Naive thymus-derived CD8-positive, alpha-beta T cell (primary cell): ENCODE results near the gene DNAH8. TPM values are rescaled to one million over a fixed set of nuclear protein-coding genes. Genes with fewer than 3 reads are reported as not detected.
"Not testable (repeated sequence)": the region's sequence is repeated elsewhere in the genome, so short reads cannot be mapped to it uniquely, and the experiment has no call there.

Experiments used
- ATAC-seq, 2 donors: fragments of 150-1000 bp; cut with Tn5 transposase in 1 of 2; sonication (Bioruptor Pico), chemical (Tn5 transposase) in 1 of 2; 1 replicate in 1 of 2; 2 replicates in 1 of 2; pipeline ENCODE4 v1.10.0; 2021; ENCODE audit warnings: mild to moderate bottlenecking in 2 of 2, moderate library complexity in 2 of 2
- POLR2A ChIA-PET: fragments of 350-600 bp; sonication (Branson Sonifier 250); formaldehyde crosslinking; loops from one replicate; lab custom pipeline; 2021; ENCODE audit warnings: antibody characterized with exemption; lab: Charles Lee
- DNase-seq, 10 donors: peaks; one replicate each; pipeline versions ENCODE4 v3.0.0 to v3.0.0-alpha.2; 2020 to 2022
- H3K27ac Mint-ChIP-seq, 10 donors: one replicate each; pipeline ENCODE4 v1.8.0; 2020 to 2022; ENCODE audit warnings: mild to moderate bottlenecking in 10 of 10, mixed read lengths in 10 of 10, moderate library complexity in 4 of 10, inconsistent platforms in 1 of 10
- H3K27me3 Mint-ChIP-seq, 5 donors: one replicate each; pipeline ENCODE4 v1.8.0; 2021 to 2022; ENCODE audit warnings: mixed read lengths in 5 of 5
- H3K36me3 Mint-ChIP-seq, 3 donors: one replicate each; pipeline ENCODE4 v1.8.0; 2020 to 2022; ENCODE audit warnings: mixed read lengths in 3 of 3, mild to moderate bottlenecking in 2 of 3, inconsistent platforms in 1 of 3
- H3K4me1 Mint-ChIP-seq, 4 donors: one replicate each; pipeline ENCODE4 v1.8.0; 2021 to 2022; ENCODE audit warnings: mixed read lengths in 4 of 4
- H3K4me3 Mint-ChIP-seq, 10 donors: one replicate each; pipeline ENCODE4 v1.8.0; 2020 to 2022; ENCODE audit warnings: mild to moderate bottlenecking in 10 of 10, mixed read lengths in 10 of 10, moderate library complexity in 6 of 10, inconsistent platforms in 1 of 10
- H3K9me3 Mint-ChIP-seq, 9 donors: one replicate each; pipeline ENCODE4 v1.8.0; 2020 to 2022; ENCODE audit warnings: mixed read lengths in 9 of 9, mild to moderate bottlenecking in 3 of 9, inconsistent platforms in 1 of 9, moderate library complexity in 1 of 9
- polyA plus RNA-seq, 3 donors: library from polyadenylated mRNA; unstranded; fragments of 300-500 nt; fragmentation: Illumina TruSeq; gene quantifications; one replicate each; pipeline ENCODE4 v1.2.3, GENCODE V29; 2021
- total RNA-seq, 8 experiments: library from RNA in 2 of 8; stranded (reverse) in 2 of 8; gene quantifications; one replicate each; pipeline ENCODE4 v1.2.3 and lab custom pipeline; 2021 to 2026

DNAH8 gene
- total and polyA plus RNA-seq, 5 experiments from 2014 or later, result not detected

DNA sequence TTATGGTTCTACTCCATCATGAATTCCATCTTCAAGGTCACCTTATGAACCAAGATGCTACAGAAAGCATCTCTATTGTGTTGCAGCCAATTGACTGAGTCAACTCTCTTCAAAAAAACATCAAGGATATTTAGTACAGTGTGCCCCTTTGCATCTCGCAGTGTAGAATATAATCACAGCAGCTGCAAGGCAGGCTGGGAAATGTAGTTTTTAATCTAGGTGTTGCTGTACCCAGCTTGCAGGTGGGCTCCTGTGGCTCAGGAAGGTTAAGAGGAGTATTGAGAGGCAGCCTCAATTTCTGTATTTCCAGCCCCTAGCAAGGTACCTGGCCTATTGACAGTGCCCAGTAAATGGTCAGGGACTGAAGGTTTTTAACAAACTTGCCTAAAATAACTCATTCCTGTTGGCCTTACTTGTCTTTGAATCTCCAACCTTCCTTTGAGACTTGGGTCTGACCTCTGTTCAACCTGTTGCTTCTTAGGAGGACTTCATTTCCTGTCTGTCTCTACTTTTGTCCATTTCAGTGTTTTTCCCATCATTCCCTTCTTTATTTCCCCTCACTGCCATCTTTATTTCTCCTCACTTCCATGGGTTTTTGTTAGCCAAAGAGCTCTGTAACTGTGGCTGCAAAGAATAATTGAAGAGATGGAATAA, 150.5 kb downstream of the DNAH8 start:
- peaks cover 0 to 7% (median 0%) of the 10 kb centered on the region in 4 donors for H3K4me1 Mint-ChIP-seq
- H3K36me3 Mint-ChIP-seq, result no peaks in the 10 kb centered on the region
- H3K4me3 Mint-ChIP-seq, result no peak overlapping the region
- H3K9me3 Mint-ChIP-seq, result no peaks in the 10 kb centered on the region
- no peak overlapping the region for H3K27ac Mint-ChIP-seq
- DNase-seq (no peak), ATAC-seq (no peak)
- H3K27me3 Mint-ChIP-seq, result peaks cover 0 to 8% (median 4%) of the 10 kb centered on the region in 5 donors
- POLR2A ChIA-PET, result no interaction called here

DNA sequence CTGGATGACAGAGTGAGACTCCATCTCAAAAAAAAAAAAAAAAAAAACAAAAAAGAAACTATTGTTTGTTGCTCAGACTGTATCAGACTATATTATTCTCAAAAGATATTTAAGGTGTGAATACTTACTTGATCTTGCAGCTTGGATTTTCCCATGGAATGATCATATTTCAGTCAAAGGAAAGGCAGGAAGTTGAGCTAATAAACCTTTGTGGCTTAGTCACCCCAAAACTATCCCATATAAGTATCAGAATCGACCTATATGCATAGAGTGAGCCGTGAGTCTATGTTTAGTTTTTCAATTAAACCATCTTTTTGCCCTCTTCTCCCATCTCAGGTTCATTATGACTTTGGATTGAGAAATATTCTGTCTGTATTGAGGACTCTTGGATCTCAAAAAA, 152.6 kb downstream of the DNAH8 start:
- no peak for ATAC-seq
- POLR2A ChIA-PET, result no interaction called here
- Mint-ChIP-seq H3K27ac (no peak overlapping the region), H3K4me1 (peaks cover 3 to 17% (median 5%) of the 10 kb centered on the region in 4 donors), H3K9me3 (no peaks in the 10 kb centered on the region), H3K4me3 (no peak overlapping the region), H3K27me3 (peaks cover 0 to 10% (median 4%) of the 10 kb centered on the region in 5 donors), H3K36me3 (no peaks in the 10 kb centered on the region)
- DNase-seq, result no peak

DNA sequence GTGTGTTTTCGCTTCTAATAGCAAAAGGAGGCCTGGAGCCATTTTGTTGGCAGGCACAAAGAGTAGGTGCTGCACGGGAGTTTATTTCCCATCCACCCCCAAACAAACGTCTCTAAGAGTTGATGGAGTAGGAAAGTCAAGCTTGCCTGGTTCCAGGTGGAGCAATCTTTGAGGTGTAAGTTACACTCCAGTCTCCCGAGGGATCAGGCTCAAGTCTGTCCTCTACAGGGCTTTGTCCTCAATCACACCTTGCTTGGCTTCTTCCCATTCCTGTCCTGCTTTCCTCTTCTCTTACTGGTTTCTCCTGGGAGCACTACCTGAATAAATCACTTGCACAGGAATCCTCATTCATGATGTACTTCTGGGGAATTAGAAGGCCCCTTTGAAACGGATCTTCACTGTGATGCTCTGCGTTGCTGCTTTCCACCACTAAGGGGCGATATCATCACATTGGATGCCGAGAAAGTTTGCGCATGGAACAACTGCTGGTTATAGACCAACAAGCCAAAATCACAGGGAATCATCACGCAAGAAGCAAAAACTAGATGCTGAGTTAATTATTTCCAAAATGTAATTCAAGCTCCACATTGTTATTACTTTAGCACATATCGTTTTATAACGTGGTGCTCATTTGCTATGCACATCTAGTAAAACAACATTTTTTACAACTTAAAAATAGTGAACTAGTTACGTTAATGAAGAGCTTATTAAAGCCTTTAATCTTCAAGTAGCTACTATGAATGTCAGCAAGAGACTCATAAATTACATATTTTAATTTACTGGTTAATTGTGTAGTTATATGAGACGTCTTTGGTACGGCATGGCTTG, 156.8 kb downstream of the DNAH8 start:
- Mint-ChIP-seq H3K9me3 (no peaks in the 10 kb centered on the region), H3K4me1 (peaks cover 14 to 48% (median 35%) of the 10 kb centered on the region in 4 donors), H3K36me3 (no peaks in the 10 kb centered on the region), H3K27me3 (peaks cover 0 to 6% (median 0%) of the 10 kb centered on the region in 5 donors), H3K4me3 (no peak overlapping the region), H3K27ac (no peak overlapping the region)
- ATAC-seq (peak in 1 of 2 donors; percentile 34), DNase-seq (peak; percentile 1 to 76 (median 53))
- POLR2A ChIA-PET, result no interaction called here

DNA sequence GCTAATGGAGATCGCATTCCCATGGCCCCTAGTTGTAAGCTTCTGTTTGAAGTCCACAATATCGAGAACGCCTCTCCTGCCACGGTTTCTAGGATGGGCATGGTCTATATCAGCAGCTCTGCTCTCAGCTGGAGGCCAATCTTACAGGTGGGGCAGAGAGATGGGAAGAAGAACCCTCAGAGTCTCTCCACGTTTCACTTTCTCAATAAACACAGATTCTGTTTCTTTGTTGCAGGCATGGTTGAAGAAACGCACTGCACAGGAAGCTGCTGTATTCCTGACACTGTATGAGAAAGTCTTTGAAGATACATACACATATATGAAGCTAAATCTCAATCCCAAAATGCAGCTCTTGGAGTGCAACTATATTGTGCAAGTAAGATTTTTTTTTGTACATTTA, 157.9 kb downstream of the DNAH8 start:
- no peak for ATAC-seq
- Mint-ChIP-seq H3K27ac (peak overlapping the region in 1 of 10 donors; percentile 63), H3K36me3 (no peaks in the 10 kb centered on the region), H3K4me1 (peaks cover 16 to 58% (median 43%) of the 10 kb centered on the region in 4 donors), H3K27me3 (peaks cover 0 to 3% (median 0%) of the 10 kb centered on the region in 5 donors), H3K4me3 (peak overlapping the region in 2 of 10 donors; percentile 26 to 49), H3K9me3 (peaks cover 0 to 2% (median 0%) of the 10 kb centered on the region in 9 donors)
- POLR2A ChIA-PET, result interaction anchor here (0.7 to 0.8 kb wide), 3 partner anchors 60 to 430 kb away, joined by 3 to 5 read pairs (median 3); no protein-coding TSS in a partner anchor
- no peak for DNase-seq

DNA sequence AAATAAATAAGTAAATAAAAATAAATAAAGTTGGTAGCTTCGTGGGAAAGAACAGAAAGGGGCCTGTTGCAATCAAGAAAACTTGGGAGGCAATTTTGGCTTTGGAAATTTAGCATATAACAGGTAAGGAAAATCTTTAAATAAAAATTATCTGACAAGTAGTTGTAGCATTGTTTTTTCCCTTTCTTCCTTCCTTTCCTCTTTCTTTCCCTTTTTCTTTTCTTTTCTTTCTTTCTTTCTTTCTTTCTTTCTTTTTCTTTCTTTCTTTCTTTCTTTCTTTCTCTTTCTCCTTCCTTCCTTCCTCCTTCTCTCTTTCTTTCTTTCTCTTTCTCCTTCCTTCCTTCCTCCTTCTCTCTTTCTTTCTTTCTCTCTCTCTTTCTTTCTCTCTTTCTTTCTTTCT, 158.7 kb downstream of the DNAH8 start:
- ATAC-seq, H3K9me3 Mint-ChIP-seq, DNase-seq, H3K4me3 Mint-ChIP-seq, POLR2A ChIA-PET, H3K36me3 Mint-ChIP-seq, H3K27me3 Mint-ChIP-seq: not testable (repeated sequence)
- Mint-ChIP-seq H3K27ac (peak overlapping the region in 1 of 10 donors; percentile 90), H3K4me1 (peaks cover 16 to 60% (median 43%) of the 10 kb centered on the region in 4 donors)

DNA sequence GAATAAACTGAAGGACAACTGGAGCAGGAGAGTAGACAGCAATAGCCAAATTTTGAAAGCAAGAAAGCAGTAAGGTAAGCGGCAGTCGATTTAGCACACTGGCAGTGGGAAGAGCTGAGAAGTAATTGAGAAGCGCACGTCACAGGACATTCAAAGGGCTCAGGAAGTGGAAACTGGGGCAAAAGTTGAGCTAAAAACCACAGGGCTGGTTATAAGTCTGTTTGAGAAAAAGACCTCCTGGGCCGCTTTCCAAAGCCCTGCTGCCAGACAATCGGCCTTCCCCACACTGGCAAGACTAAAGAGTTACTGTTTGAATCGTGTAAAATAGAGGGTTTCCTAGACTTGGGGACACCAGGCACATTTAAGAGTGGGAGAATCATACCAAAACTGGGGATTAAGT, 161.4 kb downstream of the DNAH8 start:
- Mint-ChIP-seq H3K9me3 (peaks cover 0 to 16% (median 4%) of the 10 kb centered on the region in 9 donors), H3K27ac (peak overlapping the region in 8 of 10 donors; percentile 13 to 90 (median 84)), H3K4me1 (peaks cover 16 to 60% (median 43%) of the 10 kb centered on the region in 4 donors), H3K36me3 (peaks cover 0 to 10% (median 10%) of the 10 kb centered on the region in 3 donors), H3K4me3 (peak overlapping the region; percentile 1 to 86 (median 64)), H3K27me3 (peaks cover 0 to 2% (median 0%) of the 10 kb centered on the region in 5 donors)
- DNase-seq (peak in 9 of 10 donors; percentile 6 to 80 (median 57)), ATAC-seq (peak; percentile 98)
- POLR2A ChIA-PET, result no interaction called here

DNA sequence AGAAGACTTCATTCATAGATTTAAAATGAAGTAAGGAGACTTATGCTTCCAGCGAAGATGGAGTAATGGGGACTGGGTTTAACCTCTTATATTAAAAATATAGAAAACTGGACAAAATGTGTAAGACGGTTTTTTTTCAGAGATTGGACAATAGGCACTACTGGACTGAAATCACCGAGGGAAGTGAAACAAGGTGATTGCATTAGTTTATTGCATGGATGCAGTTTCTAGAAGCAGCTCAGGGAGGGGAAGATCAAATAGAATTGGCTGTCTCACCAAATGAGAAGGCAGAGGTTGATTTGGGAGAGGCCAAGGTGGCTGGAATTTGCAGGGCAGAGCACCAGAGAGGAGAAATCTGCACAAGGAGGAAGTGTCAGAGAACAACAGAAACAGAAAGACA, 162.6 kb downstream of the DNAH8 start:
- no peak for DNase-seq
- peak overlapping the region in 1 of 10 donors; percentile 27 for H3K4me3 Mint-ChIP-seq
- peaks cover 0 to 2% (median 0%) of the 10 kb centered on the region in 5 donors for H3K27me3 Mint-ChIP-seq
- peaks cover 0 to 10% (median 10%) of the 10 kb centered on the region in 3 donors for H3K36me3 Mint-ChIP-seq
- POLR2A ChIA-PET, result no interaction called here
- H3K9me3 Mint-ChIP-seq, result peaks cover 0 to 16% (median 4%) of the 10 kb centered on the region in 9 donors
- peak overlapping the region in 2 of 10 donors; percentile 47 for H3K27ac Mint-ChIP-seq
- peaks cover 13 to 49% (median 38%) of the 10 kb centered on the region in 4 donors for H3K4me1 Mint-ChIP-seq
- no peak for ATAC-seq

DNA sequence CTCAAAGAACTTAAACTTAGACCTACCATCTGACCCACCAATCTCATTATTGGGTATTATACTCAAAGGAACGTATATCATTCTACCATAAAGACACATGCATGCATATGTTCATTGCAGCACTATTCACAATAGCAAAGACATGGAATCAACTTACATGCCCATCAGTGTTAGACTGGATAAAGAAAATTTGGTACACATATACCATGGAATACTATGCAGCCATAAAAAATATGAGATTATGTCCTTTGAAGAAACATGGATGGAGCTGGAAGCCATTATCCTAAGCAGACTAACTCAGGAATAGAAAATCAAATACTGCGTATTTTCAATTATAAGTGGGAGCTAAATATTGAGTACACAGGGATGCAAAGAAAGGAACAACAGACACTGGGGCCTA, 167.0 kb downstream of the DNAH8 start:
- H3K4me1 Mint-ChIP-seq, result peaks cover 2 to 10% (median 6%) of the 10 kb centered on the region in 4 donors
- POLR2A ChIA-PET, result no interaction called here
- H3K27ac Mint-ChIP-seq, result no peak overlapping the region
- ATAC-seq (no peak), DNase-seq (no peak)
- H3K9me3 Mint-ChIP-seq, result peaks cover 0 to 16% (median 4%) of the 10 kb centered on the region in 9 donors
- no peak overlapping the region for H3K4me3 Mint-ChIP-seq
- peaks cover 0 to 10% (median 10%) of the 10 kb centered on the region in 3 donors for H3K36me3 Mint-ChIP-seq
- H3K27me3 Mint-ChIP-seq, result peaks cover 0 to 4% (median 0%) of the 10 kb centered on the region in 5 donors

DNA sequence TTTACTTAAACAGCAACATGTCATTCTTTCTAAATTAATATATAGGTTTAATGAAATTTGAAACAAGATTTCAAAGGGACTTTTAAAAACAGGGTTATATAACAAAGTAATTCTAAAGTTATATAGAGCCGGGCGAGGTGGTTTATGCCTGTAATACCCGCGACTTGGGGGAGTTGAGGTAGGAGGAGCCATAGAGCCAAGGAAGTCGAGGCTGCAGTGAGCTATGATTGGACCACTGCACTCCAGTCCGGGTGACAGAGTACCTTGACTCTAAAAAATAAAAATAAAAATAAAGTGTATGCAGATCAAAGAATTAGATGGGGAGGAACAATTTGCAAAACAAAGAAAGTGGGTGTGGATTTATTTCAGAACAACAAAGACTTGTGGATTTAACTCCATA, 182.4 kb downstream of the DNAH8 start:
- POLR2A ChIA-PET, result no interaction called here
- Mint-ChIP-seq H3K4me1 (no peaks in the 10 kb centered on the region), H3K27ac (no peak overlapping the region), H3K27me3 (peaks cover 0 to 9% (median 5%) of the 10 kb centered on the region in 5 donors), H3K9me3 (no peaks in the 10 kb centered on the region), H3K4me3 (no peak overlapping the region), H3K36me3 (no peaks in the 10 kb centered on the region)
- no peak for DNase-seq
- ATAC-seq, result no peak

DNA sequence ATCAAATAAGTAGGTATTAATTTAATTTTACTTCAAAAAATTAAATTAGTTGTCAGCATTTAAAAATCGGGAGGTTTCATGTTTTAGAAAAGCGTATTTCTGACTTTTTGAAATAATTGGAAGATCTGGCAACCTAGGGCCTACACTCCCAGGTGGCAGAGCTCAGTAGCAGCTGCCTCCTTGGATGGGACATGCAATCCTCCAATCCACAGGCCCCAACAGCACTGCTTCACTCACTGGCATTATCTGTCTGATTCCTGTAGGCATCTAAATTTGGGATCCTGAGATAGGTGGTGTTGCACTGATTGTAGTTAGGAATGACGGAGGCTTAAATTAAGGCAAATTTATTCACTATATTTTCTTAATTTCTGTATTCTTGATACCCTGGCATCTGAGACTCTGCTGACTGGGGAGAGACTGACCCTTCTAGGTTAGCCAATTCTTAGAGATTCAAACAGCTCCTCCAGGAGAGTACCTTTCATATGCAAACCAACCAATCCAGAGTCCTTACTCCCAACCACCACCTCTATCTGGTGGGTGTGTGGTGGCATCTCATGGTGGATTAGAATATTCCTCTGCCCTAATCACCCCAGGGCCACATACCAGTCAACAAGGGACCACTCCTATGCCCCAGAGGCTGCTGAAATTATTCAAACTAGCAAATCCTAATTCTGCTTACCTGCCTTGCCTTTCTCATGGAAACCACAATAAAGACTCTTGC, 186.9 kb downstream of the DNAH8 start:
- Mint-ChIP-seq H3K9me3 (no peaks in the 10 kb centered on the region), H3K36me3 (no peaks in the 10 kb centered on the region), H3K4me3 (no peak overlapping the region), H3K27me3 (peaks cover 0 to 16% (median 7%) of the 10 kb centered on the region in 5 donors), H3K27ac (no peak overlapping the region), H3K4me1 (peaks cover 0 to 3% (median 0%) of the 10 kb centered on the region in 4 donors)
- POLR2A ChIA-PET, result interaction anchor here (0.7 kb wide), 1 partner anchor 1816 kb away, joined by 3 read pairs; no protein-coding TSS in a partner anchor
- ATAC-seq (no peak), DNase-seq (no peak)

DNA sequence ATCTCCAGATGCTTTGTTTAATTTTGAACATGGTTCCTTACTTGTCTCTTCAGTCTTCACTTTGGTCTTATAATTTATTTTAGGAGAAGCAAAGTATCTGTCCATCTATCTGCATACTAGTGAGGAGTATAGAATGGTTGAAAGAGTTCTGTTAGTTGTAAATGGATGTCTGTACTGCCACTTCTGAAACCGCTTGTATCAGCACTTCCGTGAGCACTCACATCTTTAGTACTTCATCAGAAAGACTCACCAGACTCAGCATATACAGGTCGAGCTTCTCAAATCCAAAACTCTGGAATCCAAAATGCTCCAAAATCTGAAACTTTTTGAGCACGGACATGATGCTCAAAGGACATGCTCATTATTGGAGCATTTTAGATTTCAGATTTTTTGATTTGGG, 191.5 kb downstream of the DNAH8 start:
- H3K4me1 Mint-ChIP-seq, result peaks cover 0 to 3% (median 0%) of the 10 kb centered on the region in 4 donors
- H3K27ac Mint-ChIP-seq, result no peak overlapping the region
- POLR2A ChIA-PET, result no interaction called here
- no peaks in the 10 kb centered on the region for H3K36me3 Mint-ChIP-seq
- no peak for ATAC-seq
- H3K27me3 Mint-ChIP-seq, result peaks cover 0 to 10% (median 7%) of the 10 kb centered on the region in 5 donors
- no peak overlapping the region for H3K4me3 Mint-ChIP-seq
- no peak for DNase-seq
- no peaks in the 10 kb centered on the region for H3K9me3 Mint-ChIP-seq

DNA sequence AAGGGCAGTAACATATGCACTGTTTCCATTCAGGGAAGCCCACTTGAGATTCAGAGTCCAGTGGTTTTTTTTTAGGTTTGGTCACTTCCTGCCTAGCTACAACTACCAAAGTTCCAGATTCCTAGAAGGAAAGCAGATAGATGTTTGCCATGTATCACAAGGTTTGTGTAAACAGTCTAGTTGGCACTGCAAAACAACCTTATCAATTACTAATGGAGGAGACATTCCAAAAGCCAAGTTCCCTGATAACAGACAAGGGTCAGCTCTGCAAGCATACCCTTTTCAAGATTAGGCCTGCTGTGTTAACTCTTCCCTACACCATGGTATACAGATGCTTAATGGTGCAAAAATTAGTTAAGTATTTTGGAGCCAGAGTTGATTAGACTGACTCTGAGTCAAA, 192.2 kb downstream of the DNAH8 start:
- no peaks in the 10 kb centered on the region for H3K9me3 Mint-ChIP-seq
- H3K4me3 Mint-ChIP-seq, result no peak overlapping the region
- no peaks in the 10 kb centered on the region for H3K36me3 Mint-ChIP-seq
- H3K27me3 Mint-ChIP-seq, result peaks cover 0 to 10% (median 7%) of the 10 kb centered on the region in 5 donors
- peaks cover 0 to 3% (median 0%) of the 10 kb centered on the region in 4 donors for H3K4me1 Mint-ChIP-seq
- POLR2A ChIA-PET, result no interaction called here
- ATAC-seq (no peak), DNase-seq (no peak)
- H3K27ac Mint-ChIP-seq, result no peak overlapping the region
